AG04450 (cell line): ENCODE data around the gene FUT7. TPM values are rescaled to one million over a fixed set of nuclear protein-coding genes. Genes with fewer than 3 reads are reported as not detected.

Experiments used
- CTCF ChIA-PET: fragments of 300-600, 350-600 bp; formaldehyde crosslinking; extraction: SDS; loops from one replicate; lab custom pipeline; 2022; ENCODE audit warnings: antibody characterized with exemption, inconsistent platforms; lab: Charles Lee
- POLR2A ChIA-PET: fragments of 350-600 bp; formaldehyde crosslinking; extraction: SDS; loops from one replicate; lab custom pipeline; 2021; ENCODE audit warnings: antibody characterized with exemption, inconsistent platforms; lab: Yijun Ruan, JAX
- DNase-seq: peaks from one replicate; pipeline ENCODE4 v3.0.0-alpha.2; 2011; ENCODE audit warnings: low read depth, low spot score
- H3K27ac ChIP-seq: one replicate; pipeline ENCODE4 v1.5.1; 2012; ENCODE audit warnings: low read depth, low read length, control low read depth
- H3K27me3 ChIP-seq: one replicate; pipeline ENCODE4 v1.6.0; 2012; ENCODE audit warnings: low read length; ENCODE audit not compliant: control insufficient read depth, insufficient read depth
- H3K4me3 ChIP-seq: 2 replicates; pipeline ENCODE4 v1.5.1; 2011; ENCODE audit warnings: mild to moderate bottlenecking, low read depth, low read length, control low read depth
- H3K9me3 ChIP-seq: 2 replicates; pipeline ENCODE4 v1.5.1; 2012; ENCODE audit warnings: low read length; ENCODE audit not compliant: control insufficient read depth, insufficient read depth
- polyA plus RNA-seq: library from polyadenylated mRNA; depleted of rRNA; stranded (reverse); fragments of >200 nt; gene quantifications from 2 replicates; pipeline ENCODE4 v1.2.3, GENCODE V29; 2011
- TF ChIP-seq, protein P1 (sequence below): IDR thresholded peaks from 2 replicates; pipeline ENCODE4 v1.5.1; 2011; ENCODE audit warnings: low read depth, low read length, control low read depth, inconsistent platforms

The FUT7 gene
- polyA plus RNA-seq, 1 experiment: not detected

DNA sequence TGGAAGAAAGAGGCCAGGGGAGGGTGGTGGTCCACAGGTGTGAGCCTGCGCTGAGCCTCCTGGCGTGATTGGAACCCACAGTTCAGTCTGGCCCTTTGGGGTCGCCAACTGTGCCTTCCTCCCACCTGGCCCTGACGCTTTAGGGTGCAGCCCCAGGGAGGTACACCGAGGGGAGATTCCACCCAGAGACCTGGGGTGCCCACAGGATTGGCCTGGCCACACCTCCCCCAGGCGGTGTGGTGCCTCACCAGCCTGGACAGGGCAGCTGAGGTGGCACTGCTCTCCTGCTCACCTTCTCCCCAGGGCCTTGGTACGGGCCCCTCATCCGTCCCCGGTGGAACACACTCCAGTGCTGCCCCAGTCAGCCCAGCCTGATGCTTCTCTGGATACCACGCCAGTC lies 34.5 kb downstream of the FUT7 start:
- Histone ChIP-seq H3K4me3 (no peak overlapping the region), H3K9me3 (no peaks in the 10 kb centered on the region; the same call in 1 of the 2 replicates), H3K27me3 (peaks cover 3% of the 10 kb centered on the region), H3K27ac (no peak overlapping the region)
- POLR2A ChIA-PET: no interaction called here
- TF ChIP-seq, protein P1, sequence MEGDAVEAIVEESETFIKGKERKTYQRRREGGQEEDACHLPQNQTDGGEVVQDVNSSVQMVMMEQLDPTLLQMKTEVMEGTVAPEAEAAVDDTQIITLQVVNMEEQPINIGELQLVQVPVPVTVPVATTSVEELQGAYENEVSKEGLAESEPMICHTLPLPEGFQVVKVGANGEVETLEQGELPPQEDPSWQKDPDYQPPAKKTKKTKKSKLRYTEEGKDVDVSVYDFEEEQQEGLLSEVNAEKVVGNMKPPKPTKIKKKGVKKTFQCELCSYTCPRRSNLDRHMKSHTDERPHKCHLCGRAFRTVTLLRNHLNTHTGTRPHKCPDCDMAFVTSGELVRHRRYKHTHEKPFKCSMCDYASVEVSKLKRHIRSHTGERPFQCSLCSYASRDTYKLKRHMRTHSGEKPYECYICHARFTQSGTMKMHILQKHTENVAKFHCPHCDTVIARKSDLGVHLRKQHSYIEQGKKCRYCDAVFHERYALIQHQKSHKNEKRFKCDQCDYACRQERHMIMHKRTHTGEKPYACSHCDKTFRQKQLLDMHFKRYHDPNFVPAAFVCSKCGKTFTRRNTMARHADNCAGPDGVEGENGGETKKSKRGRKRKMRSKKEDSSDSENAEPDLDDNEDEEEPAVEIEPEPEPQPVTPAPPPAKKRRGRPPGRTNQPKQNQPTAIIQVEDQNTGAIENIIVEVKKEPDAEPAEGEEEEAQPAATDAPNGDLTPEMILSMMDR: no peak
- CTCF ChIA-PET: no interaction called here
- DNase-seq: no peak

DNA sequence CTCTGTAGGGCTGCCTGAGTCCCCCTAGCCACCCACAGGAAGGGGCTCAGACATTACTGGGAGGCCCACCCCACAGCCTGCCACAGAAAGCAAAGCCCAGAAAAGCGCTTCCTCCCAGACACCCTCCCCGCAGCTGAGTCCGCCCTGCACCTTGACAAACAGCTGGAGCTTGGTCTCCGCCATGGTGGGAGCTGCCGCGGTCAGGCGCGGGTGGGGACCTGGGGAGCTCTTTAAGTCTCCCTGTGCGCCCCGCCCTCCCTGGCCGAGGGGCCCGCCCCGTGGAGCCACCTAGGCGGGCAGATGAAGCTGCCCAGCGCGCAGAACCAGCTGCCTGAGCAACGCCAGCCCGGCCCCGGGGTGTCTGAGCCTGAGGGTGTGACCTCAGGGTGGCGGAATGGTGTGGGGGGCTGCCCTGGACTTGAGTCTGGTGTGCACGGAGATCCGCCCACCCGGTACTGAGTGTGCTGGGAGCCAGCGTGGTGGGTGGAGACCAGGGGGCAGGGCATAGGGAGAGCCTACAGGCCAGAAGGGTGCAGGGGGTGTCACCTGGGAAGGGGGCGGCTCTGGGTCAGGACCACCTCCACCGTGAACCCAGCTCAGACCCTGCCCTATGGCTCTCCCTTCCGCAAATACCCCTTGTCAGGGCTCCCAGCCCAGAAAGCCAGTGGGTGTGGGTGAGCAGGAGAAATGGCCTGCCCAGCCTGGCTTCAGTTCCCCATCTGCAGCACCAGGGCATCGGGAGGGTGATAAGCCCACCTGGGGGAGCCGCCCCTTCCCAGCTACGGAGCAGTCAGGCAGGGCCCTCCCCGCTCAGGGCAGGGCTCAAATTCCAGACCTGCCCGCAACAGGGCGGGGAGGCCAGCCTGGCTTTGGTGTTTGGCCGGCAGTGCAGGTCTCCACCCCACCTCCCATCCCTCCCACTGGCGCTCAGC lies 35.3 kb downstream of the FUT7 start, which contains the start of gene CLIC3:
Gene CLIC3 (minus strand): TSS at position 208 of the 932 bp plus-strand sequence. CDS start 25 bp downstream, at position 183.
- ChIA-PET POLR2A (no interaction called here), CTCF (interaction anchor here (0.6 to 1.5 kb wide), 3 partner anchors 28 to 39 kb away, joined by 4 to 9 read pairs (median 5); no protein-coding TSS in a partner anchor)
- DNase-seq: no peak
- Histone ChIP-seq H3K27ac (peak within 1 kb of the TSS; percentile 31), H3K27me3 (no peaks in the 10 kb centered on the region), H3K4me3 (no peak within 1 kb of the TSS), H3K9me3 (no peaks in the 10 kb centered on the region; the same call in 1 of the 2 replicates)
- TF ChIP-seq, protein P1: no peak

DNA sequence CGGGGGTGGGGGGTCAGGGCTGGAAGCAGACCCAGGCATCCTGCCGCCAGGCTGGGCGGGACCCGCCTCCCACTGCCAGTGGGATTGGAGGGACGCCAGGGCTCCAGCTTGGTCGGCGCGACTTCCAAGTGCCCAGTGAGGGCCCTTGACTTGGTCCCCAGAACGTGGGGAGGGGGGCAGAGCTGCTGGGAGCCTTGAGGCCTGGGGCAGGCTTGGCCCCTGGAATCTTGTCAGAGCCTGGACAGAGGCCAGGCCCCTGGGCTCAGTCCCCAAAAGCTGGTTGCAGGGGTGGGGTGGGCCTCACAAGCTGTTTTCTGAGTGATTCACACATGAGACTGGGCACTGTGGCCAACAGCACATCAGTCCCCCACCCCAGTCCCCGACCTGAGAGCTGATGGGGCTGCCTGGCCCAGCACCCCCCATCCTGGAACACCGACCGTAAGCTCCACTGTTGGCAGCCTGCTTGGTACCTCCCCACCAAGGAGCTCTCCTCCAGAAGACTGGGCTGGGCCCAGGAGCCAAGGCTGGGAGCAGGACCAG lies 36.0 kb downstream of the FUT7 start:
- POLR2A ChIA-PET: no interaction called here

DNA sequence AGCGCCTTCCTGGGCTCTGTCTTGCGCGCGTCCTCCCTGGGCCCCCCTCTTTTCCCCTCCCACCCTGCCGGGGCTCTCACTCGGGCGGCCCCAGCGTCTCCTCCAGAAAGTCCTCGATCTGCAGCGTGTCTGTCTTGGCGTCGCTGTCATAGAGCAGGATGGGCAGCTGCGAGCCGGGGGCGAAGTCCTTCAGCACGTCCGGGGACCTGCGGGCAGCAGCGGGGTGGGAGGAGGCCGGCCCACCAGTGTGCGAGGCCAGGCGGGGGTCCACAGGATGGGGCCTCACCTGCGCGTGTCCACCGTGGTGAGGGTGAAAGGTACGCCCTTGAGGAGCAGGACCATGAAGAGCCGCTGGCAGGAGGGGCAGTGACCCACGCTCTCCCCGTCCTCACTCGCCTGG lies 36.5 kb downstream of the FUT7 start:
- no peak for DNase-seq
- no peak overlapping the region for H3K4me3 ChIP-seq
- H3K9me3 ChIP-seq: peaks cover 9% of the 10 kb centered on the region
- TF ChIP-seq, protein P1: no peak
- no peaks in the 10 kb centered on the region for H3K27me3 ChIP-seq
- no peak overlapping the region for H3K27ac ChIP-seq
- POLR2A ChIA-PET: no interaction called here
- CTCF ChIA-PET: interaction anchor here (1.5 kb wide), 1 partner anchor 34 kb away, joined by 9 read pairs; no protein-coding TSS in a partner anchor

More for the DNA sequence above, 36.0 kb downstream of the FUT7 start:
- no peaks in the 10 kb centered on the region for H3K27me3 ChIP-seq
- TF ChIP-seq, protein P1: no peak
- DNase-seq: no peak
- H3K27ac ChIP-seq: peak overlapping the region; percentile 31
- H3K4me3 ChIP-seq: no peak overlapping the region
- CTCF ChIA-PET: interaction anchor here (0.6 to 1.5 kb wide), 2 partner anchors 29 to 33 kb away, joined by 5 to 9 read pairs; no protein-coding TSS in a partner anchor
- peaks cover 4% of the 10 kb centered on the region for H3K9me3 ChIP-seq
